ENCODE results near the gene TP53INP2. TPM values are rescaled to one million over a fixed set of nuclear protein-coding genes. Genes with fewer than 3 reads are reported as not detected.

The TP53INP2 gene
- total and polyA plus RNA-seq, 2 donors (not counting 3 experiments of a cell fraction or from before 2014, with no cell fraction given) = 18.3 to 30.5 TPM

- no peaks in the 10 kb centered on the region for H3K36me3 ChIP-seq (ENCODE audit: control insufficient read depth in 2 of 2, extremely low read depth in 1 of 2, insufficient read depth in 2 of 2, low read length in 2 of 2)
- dilution Hi-C loops (cut with MboI; ENCODE audit: extremely low pct_ligation_motif_present, low sequenced_read_pairs) (no loop called here), intact Hi-C loops (cut with micrococcal nuclease) (no loop called here)
- H3K79me2 ChIP-seq (ENCODE audit: control insufficient read depth, insufficient read depth, low read length) = no peaks in the 10 kb centered on the region
- H4K20me1 ChIP-seq (replicated peaks; ENCODE audit: control insufficient read depth, extremely low read depth, insufficient read depth, low read length) = no peaks in the 10 kb centered on the region
- FAIRE-seq = peak; percentile 15
- no peak for DNase-seq (ENCODE audit: low read depth, low spot score)
- no peak overlapping the region for H3K27ac ChIP-seq (ENCODE audit: insufficient read depth, low read depth, low read length)
- H3K27me3 ChIP-seq (ENCODE audit: control insufficient read depth in 2 of 2, insufficient read depth in 2 of 2, low read length in 2 of 2) = no peaks in the 10 kb centered on the region
- no peaks in the 10 kb centered on the region for H3K9me1 ChIP-seq (replicated peaks; ENCODE audit: control insufficient read depth, extremely low read depth, insufficient read depth, low read length)
- no peak overlapping the region for H3K4me3 ChIP-seq (replicated peaks in 1 of 3; ENCODE audit: insufficient read depth in 1 of 3, low read depth in 1 of 3, low read length in 3 of 3)
- BruUV-seq (replicated peaks) = no TSS peak
- peaks cover 11% of the 10 kb centered on the region for H3K4me1 ChIP-seq (ENCODE audit: control insufficient read depth, extremely low read depth, insufficient read depth, low read length)
- H2AFZ ChIP-seq (ENCODE audit: low read depth, low read length) = no peak overlapping the region
- ChIA-PET POLR2A (interaction anchor here (0.6 kb wide), 1 partner anchor 24 kb away, joined by 3 read pairs; no protein-coding TSS in a partner anchor), CTCF (no interaction called here)
- no peak overlapping the region for H3K9ac ChIP-seq (replicated peaks; ENCODE audit: extremely low read depth, insufficient read depth, low read length)
- TF ChIP-seq FOS (IDR thresholded peaks at IDR 0.05; ENCODE audit: borderline replicate concordance, insufficient read depth, low read length) (no peak), GATA2 (IDR thresholded peaks at IDR 0.05; ENCODE audit: insufficient read depth, insufficient read length, low read depth, low read length) (no peak), CTCF (IDR thresholded peaks at IDR 0.05; ENCODE audit: extremely low read depth in 1 of 2, insufficient read depth in 1 of 2, low read depth in 1 of 2, low read length in 2 of 2) (no peak), EZH2 (IDR thresholded peaks at IDR 0.05; ENCODE audit: borderline replicate concordance, low read depth, low read length, severe bottlenecking) (no peak), POLR2A (IDR thresholded peaks at IDR 0.05; ENCODE audit: low read depth, low read length) (no peak), JUN (IDR thresholded peaks at IDR 0.05; ENCODE audit: borderline replicate concordance, insufficient read depth, insufficient read length, low read depth) (peak; percentile 31)
- no peak overlapping the region for H3K4me2 ChIP-seq (ENCODE audit: insufficient read depth, low read length)
- H3K9me3 ChIP-seq (replicated peaks; ENCODE audit: control insufficient read depth, insufficient read depth, low read length) = no peaks in the 10 kb centered on the region
Measured at GRCh38 chr20:34701405-34702085, 2.6 kb upstream of the TP53INP2 start.
